ENCODE results near the gene KDM4E.
A peak's percentile ranks its signal among the peaks of the same experiment; 100 is the strongest.

KDM4E gene

DNA sequence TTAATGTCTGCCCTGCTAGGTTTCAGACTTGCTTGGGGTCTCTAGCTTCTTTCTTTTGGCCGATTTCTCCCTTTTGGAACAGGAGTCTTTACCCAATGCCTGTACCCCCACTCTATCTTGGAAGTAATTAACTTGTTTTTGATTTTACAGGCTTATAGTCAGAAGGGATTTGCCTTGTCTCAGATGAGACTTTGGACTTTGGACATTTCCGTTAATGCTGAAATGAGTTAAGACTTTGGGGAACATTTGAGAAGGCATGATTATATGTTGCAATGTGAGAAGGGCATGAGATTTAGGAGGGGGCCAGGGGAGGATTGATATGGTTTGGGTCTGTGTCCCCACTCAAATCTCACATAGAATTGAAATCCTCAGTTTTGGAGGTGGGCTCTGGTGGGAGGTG lies 29.3 kb downstream of the KDM4E start:
- DNase-seq, result no peak

DNA sequence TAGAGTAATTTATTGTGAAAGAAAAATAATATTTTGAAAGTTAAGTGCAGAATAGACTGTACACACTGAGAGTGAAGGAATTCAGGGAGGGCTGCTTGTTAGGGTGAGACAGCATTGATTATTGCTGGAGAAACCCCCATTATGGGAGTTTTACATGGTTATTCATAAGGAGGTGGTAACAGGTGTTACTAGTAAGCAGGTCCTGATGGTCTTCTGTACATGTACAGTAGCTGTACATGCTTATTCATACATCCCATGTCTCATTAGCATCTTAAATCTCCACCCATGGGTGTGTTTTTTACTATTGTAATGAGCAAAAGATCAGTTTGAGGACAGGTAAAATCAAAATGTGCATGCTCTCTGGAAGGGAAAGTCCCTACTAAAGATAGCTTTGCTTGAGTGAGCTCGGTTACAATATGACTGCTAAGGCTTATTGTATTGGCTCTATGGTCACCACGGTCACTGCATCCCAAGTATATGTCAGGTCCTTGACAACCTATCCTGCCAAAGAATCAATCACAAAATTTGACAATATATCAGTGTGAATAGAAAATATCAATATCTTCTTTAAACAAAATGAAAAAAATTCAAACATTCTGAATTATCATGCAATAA lies 30.3 kb downstream of the KDM4E start:
- DNase-seq, result no peak

DNA sequence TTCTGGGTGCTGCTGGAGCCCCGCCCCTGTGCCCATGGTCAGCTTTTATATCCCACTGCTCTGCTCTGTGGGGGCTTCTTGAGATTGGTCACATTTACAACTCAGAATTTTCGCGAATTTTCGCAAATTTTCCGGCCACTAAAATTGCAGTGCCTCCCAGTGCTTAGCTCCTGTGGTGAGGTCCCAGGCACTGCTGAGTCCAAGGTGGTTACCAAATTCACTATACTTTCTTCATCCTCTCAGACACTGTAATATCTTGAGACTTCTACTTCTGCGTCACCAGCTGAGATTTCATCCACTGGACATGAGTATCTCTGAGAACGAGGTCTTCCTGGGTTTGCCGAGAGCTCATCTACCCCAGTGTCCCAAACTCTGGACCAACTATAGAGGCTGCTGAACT lies 32.9 kb downstream of the KDM4E start:
- DNase-seq, result no peak

DNA sequence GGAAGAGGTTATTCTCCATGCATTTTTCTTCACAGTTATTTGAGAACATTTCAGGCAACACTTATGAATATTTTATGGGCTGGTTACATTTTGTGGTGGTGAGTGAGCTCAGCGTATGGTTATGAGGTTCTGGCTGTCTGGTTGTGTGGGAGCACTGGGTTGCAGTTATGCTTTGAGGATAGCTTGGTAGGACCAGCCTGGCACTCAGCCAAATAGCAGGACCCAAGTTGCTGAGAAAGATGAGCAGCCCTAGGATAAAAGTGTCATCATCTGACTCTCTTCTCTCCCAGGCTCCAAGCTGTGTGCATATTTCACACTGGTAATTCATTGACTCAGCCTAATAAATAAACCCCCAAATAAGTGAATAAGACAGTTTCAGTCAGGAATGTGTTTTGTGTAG lies 33.6 kb downstream of the KDM4E start:
- no peak for DNase-seq

DNA sequence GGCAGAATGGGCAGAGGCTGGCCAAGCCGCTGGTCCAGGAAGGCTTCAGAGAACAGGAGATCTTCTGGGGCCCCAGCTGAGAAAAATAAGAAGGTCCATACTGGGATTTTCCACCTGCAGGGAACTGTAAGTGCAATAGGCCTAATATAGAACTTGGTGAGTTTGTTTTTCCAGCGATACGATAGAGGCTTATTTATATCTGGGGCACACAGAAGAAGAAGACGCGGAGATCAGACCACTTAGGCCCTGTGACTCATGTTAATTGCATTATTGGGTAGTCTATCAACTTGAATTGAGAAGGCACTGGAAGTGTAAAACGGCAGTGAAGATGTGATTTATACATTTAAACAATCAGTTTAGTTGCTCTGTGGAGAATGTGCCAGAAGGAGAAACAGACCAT lies 34.0 kb downstream of the KDM4E start:
- no peak for DNase-seq

DNA sequence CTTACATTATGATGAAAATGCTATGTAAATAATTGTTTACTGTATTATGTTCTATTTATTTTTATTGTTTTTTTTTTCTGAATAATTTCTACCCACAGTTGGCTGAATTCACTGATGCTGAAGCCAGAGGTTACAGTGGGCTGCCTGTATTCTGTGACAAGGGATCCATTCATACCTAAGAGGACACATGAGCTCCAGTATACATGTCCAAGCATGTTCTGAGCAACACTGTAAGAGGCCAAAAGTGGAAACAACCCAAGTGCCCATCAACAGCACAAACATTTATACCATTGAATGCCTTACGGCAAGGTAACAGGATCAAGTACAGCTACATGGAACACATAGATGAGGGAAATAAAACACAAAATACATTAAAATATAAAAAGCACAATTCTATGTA lies 40.3 kb downstream of the KDM4E start:
- DNase-seq, result no peak

DNA sequence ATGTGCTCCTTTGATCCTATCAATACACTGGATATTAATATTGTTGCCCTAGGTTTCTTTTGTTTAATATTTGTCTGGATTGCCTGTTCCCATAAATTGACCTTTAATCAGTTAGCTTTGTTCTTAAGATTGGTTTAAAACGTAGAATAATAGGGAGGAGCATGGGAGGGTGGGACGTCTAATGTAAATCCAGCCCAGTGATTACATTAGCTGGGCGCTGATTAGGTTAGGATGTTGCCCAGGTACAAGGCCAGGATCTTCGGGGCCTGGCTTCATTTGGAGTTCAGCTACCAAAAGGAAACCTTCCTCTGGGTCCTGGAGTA lies 41.6 kb downstream of the KDM4E start, which contains the start of gene SRSF8:
TSS of gene SRSF8 (plus strand) at position 204 of the 323 bp plus-strand sequence. CDS start 308 bp downstream, outside the sequence.
- DNase-seq, result no peak

DNA sequence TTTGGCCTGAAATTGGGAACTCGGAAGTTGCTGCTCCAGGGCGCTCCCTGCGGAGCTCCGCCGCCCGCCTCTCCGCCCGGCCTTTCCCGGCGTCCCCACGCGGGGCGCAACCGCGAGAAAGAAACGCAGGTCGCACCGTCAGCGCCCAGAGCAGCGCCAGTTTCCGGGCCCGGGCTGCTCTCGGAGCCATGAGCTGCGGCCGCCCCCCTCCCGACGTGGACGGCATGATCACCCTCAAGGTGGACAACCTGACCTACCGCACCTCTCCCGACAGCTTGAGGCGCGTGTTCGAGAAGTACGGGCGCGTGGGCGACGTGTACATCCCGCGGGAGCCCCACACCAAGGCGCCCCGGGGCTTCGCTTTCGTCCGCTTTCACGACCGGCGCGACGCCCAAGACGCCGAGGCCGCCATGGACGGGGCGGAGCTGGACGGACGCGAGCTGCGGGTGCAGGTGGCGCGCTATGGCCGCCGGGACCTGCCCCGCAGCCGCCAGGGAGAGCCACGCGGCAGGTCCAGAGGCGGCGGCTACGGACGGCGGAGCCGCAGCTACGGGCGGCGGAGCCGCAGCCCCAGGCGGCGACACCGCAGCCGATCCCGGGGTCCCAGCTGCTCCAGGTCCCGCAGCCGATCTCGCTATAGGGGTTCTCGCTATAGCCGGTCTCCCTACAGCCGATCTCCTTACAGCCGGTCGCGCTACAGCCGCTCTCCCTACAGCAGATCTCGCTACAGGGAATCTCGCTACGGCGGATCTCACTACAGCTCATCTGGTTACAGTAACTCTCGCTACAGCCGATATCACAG lies 42.2 kb downstream of the KDM4E start:
- peak; percentile 73 to 75 for DNase-seq

DNA sequence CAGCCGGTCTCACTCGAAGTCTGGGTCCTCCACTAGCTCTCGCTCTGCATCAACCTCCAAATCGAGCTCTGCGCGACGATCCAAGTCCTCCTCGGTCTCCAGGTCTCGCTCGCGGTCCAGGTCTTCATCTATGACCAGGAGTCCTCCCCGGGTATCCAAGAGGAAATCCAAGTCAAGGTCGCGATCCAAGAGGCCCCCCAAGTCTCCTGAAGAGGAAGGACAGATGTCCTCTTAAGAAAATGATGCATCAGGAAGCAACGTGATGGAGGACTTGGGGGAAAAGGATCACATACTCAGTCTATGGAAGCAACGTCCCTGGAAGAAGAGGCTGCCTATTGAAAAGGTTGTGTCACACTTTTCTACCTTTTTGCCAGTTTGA lies 42.8 kb downstream of the KDM4E start:
- DNase-seq, result no peak

DNA sequence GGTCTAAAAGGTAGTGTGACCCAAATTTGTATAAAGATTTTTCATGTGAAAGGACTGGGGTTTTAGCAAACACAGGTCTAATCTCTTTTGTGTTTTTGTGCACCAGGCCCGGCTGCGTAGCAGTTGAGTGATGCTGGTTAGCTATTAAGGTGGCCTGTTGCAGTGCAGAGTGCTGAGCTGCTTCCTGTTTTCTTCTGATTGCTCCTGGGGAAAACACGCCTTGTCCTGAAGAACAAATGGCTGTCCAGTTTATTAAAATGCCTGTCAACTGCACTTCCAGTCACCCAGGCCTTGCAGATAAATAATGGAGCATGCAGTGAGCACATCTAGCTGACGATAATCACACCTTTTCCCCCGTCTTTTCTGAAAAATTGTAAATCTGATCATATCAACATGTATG lies 43.5 kb downstream of the KDM4E start:
- peak; percentile 84 to 90 for DNase-seq

DNA sequence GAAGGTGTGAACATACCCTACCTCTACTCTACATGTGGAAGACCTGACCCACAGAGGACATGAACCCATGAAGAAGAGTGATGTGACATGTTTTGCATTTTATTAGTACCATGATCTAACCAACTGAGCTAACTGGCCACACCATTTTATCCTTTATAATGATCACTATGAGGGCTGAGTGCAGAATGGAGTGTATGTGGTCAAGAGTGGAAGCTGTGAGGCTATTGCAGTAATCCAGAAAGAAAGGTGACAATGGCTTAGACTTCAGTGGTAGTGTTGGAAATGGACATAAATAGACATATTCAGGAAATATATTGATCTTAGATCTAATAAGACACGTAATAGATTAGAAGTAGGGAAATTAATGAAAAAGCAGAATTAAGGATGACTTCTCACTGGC lies 45.4 kb downstream of the KDM4E start:
- DNase-seq, result no peak

DNA sequence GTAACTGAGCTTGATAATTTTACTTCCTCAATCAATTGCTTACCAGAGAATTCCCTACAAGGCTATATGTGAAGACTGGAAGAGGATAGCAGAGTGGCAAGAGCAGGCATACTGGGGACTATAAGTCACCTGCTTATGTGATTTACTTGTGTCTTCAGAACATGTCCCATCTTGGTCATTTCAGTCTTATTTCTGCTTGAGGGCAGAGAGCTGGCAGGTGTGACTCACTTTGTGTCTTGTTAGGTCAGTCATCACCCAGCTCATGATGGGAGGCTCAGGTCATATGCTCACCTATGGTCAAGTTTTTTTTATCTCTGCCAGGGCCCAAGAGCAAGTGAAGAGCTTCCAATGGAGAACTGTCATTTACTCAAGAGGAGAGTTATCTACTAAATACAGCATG lies 47.9 kb downstream of the KDM4E start:
- DNase-seq, result no peak

DNA sequence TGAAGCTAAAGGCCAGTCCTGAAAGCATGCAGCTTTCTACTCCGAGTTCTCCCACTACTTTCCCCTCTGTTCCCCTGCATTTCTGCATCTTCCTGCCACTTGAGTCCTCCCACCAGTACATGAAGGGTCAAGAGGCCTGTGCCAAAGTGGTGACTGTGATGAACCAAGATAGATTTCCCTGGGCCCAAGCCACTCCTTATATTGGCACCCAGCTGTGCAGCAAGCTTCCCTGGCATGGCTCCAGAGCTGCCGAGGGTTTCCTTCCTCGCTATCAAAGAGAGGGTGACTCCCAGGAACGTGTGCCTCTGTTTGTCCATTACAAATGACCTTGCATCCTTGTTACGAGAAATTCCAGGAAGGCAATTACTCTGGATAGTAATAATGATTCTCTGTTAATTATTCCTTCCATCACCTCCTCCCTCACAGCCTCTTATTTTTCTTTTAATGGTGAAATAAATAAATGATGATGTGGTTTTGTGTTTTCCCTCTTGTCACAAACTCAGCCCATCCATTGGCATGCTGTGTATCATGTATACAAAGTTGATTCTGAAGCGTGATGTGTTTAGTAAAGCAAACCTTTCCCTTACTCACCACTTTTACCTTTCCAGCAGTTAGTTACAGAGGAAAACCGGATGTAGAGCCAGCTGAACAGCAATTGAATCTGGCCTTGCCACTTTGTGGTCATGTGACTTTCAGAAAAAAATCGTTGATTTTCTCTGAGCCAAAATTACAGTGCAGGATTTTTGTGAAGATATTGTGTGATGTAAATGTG lies 49.9 kb downstream of the KDM4E start:
- no peak for DNase-seq

DNA sequence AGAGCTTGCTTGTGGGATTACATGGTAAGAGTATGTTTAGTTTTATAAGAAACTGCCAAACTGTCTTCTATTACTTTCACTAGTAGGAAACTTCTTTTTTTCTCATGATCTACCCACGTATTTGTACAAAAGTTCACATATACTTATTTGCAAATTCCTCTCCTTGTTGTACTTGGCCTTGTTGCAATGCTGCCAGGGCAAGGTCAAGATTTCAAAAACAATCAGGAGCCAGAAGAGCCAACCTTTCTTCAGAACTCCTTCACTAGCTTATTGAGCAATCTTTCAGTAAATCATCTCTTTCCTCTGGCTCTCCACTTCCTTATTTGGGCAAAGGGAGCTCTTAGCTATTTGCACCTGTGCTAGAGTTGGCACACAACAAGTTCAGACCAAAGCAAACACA lies 51.4 kb downstream of the KDM4E start:
- DNase-seq, result no peak

DNA sequence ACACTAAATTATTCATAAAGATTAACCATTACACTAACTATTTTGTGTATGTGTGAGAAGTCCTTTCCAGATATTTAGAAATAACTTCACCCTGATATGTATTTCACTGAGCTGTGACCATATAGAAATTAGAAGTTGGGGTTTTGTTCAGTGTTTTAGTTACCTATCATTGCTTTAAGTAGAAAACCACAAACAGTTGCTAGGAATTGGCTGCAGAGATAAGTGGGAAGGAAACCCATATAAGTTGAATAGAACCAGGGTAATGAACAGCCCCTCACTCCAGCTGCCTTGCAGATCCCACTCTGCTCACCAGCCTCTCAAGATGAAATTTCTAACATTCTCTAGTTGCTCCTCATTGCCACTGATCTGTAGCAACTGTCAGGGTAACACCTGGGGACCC lies 51.9 kb downstream of the KDM4E start:
- DNase-seq, result no peak
